ENCODE data around the gene BCAR3. TPM values are rescaled to one million over a fixed set of nuclear protein-coding genes. Genes with fewer than 3 reads are reported as not detected.

The BCAR3 gene
- total RNA-seq, 4 donors from 2014 or later: 29.6 to 46.7 (median 37.0) TPM

- H3K27me3 ChIP-seq: no peaks in the 10 kb centered on the region
Observed at GRCh38 chr1:93519199-93519829, 162.3 kb downstream of the BCAR3 start.

GRCh38 chr1:93518516-93518915 lies 163.1 kb downstream of the BCAR3 start:
- Histone ChIP-seq H3K36me3 (no peaks in the 10 kb centered on the region), H3K4me1 (no peaks in the 10 kb centered on the region), H3K27me3 (no peaks in the 10 kb centered on the region), H3K4me3 (replicated peaks in 1 of 3) (no peak overlapping the region), H3K27ac (no peak overlapping the region), H3K9me3 (no peaks in the 10 kb centered on the region)
- no peak for DNase-seq
- intact Hi-C loops (cut with DNase I): no loop called here
- TF ChIP-seq POLR2A (IDR thresholded peaks at IDR 0.05) (no peak), CTCF (IDR thresholded peaks at IDR 0.05) (no peak)

More at GRCh38 chr1:93519199-93519829, 162.3 kb downstream of the BCAR3 start:
- no peaks in the 10 kb centered on the region for H3K9me3 ChIP-seq
- no peak for TF ChIP-seq CTCF (IDR thresholded peaks at IDR 0.05)
- no peak for TF ChIP-seq POLR2A (IDR thresholded peaks at IDR 0.05)
- intact Hi-C loops (cut with DNase I): no loop called here
- WGBS, 2 donors: 92 to 94% methylated on average over 2 to 3 of the region's 3 CpGs
- H3K4me3 ChIP-seq (replicated peaks in 1 of 3): no peak overlapping the region
- H3K4me1 ChIP-seq: no peaks in the 10 kb centered on the region
- H3K36me3 ChIP-seq: no peaks in the 10 kb centered on the region
- no peak for DNase-seq
- H3K27ac ChIP-seq: no peak overlapping the region

GRCh38 chr1:93516164-93516563 lies 165.5 kb downstream of the BCAR3 start:
- Histone ChIP-seq H3K27me3 (no peaks in the 10 kb centered on the region), H3K9me3 (no peaks in the 10 kb centered on the region), H3K4me3 (replicated peaks in 1 of 3) (no peak overlapping the region), H3K4me1 (no peaks in the 10 kb centered on the region), H3K36me3 (no peaks in the 10 kb centered on the region), H3K27ac (no peak overlapping the region)
- WGBS, 2 donors: 92 to 94% methylated on average over 5 of the region's 5 CpGs
- intact Hi-C loops (cut with DNase I): no loop called here
- DNase-seq: no peak
- TF ChIP-seq CTCF (IDR thresholded peaks at IDR 0.05): no peak
- TF ChIP-seq POLR2A (IDR thresholded peaks at IDR 0.05): no peak

Other genes starting within 250 kb of the BCAR3 start
- gene FNBP1L, start 233.7 kb downstream of the BCAR3 start, total RNA-seq: 10 to 100 TPM; 68.7 to 86.0 (median 72.9) TPM
- 10 to 100 TPM; 21.9 to 32.0 (median 27.2) TPM for gene DNTTIP2, start 197.4 kb upstream of the BCAR3 start, total RNA-seq
- gene GCLM, start 227.6 kb upstream of the BCAR3 start, total RNA-seq: 10 to 100 TPM; 27.0 to 56.2 (median 43.4) TPM